Sciatic nerve (tissue), 2 donors: ENCODE results near the gene SYNE1. TPM values are rescaled to one million over a fixed set of nuclear protein-coding genes. Genes with fewer than 3 reads are reported as not detected.
A peak's percentile ranks its signal among the peaks of the same experiment; 100 is the strongest.
"Not testable (repeated sequence)": the region's sequence is repeated elsewhere in the genome, so short reads cannot be mapped to it uniquely, and the experiment has no call there.

ENCODE experiments used
- ATAC-seq: fragments of 200-7000 bp; cut with Tn5 transposase; one replicate; pipeline ENCODE4 v1.9.1; 2020; ENCODE audit warnings: mild to moderate bottlenecking, moderate library complexity
- DNase-seq: peaks from one replicate; pipeline ENCODE4 v3.0.0-alpha.2; 2020; ENCODE audit warnings: low spot score
- intact Hi-C: fragments of 100-400 bp; cut with DNase I; formaldehyde crosslinking; loops from one replicate; pipeline ENCODE4 v1.14.2; 2022
- total RNA-seq: library from RNA; stranded (reverse); fragmentation: NEBNext Ultra II Directional; extraction: Animal tissue kit (Norgen Biotek cat#: 25700); gene quantifications from one replicate; pipeline ENCODE4 v1.2.1, GENCODE V29; 2021
- donor health status: DM: no; HTN: no; CAD: no.
- donor health status: DM: no; HTN: no; CAD: no.

Gene SYNE1
- total RNA-seq: 142 TPM

DNA sequence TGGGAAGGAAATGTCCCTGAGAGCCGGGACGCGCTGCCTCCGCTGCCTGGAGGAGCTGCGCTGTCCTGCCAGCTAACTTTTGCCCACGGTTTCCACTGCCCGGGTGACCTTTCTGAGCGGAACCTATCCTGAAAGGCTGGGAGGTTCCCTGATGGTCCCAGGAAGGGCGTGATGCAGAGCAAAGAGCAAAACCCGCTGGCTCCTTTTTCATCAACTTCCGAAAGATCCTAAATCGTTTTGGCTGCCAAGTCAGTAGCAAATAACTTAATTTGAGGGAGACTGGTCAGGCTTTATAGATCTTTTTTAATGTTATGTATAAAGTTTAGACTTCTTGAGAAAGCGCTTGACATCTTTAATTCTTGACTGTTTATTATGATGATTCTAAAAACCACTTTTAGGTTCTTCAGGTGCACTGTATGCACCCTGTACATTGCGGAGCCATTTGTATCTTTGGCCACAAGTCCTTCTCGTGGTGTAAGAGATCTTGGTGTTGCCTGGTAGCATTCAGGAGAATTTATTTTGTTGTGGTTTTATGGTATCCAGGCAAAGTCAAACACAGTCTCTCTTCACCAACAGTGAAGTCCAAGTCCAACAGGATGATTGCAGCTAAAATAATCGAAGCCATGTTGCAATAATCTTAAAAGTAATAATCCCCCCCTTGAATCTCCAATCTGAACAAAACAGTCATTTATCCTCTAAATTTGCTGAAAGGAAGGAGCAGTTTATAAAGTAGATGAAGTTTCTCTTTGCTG lies at the start of gene SYNE1:
TSS of gene SYNE1 (minus strand) at position 67 of the 752 bp plus-strand sequence. CDS start 9,031 bp downstream, outside the sequence.
- ATAC-seq (peak; percentile 34), DNase-seq (no peak)
- intact Hi-C loops: no loop called here

DNA sequence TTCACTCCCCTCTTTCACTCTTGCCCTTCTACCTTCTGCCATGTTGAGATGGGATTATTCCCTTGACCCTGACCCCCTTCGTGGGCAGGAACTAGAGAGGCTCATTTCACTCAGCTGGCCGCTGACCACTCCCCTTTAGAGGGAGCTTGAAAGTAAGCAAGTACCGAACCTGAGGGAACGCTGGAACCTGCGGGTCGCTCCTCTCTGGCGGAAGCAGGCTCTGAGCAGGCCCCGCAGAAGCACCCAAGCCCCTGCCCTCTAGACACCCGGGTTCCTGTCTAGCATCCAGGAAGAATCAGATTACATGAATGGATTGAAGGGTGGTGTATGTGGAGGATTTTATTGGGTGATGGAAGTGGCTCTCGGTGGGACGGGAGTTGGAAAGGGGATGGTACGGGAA lies 48.7 kb upstream of the SYNE1 start:
- intact Hi-C loops: no loop called here

GRCh38 chr6:152682935-152683334 lies 45.8 kb upstream of the SYNE1 start:
- intact Hi-C loops, DNase-seq, ATAC-seq: not testable (repeated sequence)

More for the DNA sequence above, 48.7 kb upstream of the SYNE1 start:
- DNase-seq (no peak), ATAC-seq (no peak)

DNA sequence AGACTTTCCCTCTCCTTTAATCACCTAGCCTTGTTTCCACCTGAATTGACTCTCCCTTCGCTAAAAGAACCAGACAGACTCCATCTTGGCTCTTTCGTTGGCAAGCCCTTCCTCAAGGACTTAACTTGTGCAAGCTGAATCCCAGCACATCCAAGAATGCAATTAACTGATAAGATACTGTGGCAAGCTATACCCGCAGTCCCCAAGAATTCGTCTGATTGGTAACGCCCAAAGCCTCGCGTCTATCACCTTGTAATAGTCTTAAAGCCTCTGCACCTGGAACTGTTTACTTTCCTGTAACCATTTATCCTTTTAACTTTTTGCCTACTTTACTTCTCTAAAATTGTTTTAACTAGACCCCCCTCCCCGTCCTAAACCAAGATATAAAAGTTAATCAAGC lies 45.0 kb upstream of the SYNE1 start:
- no peak for ATAC-seq
- intact Hi-C loops: no loop called here
- no peak for DNase-seq

- DNase-seq: no peak
- ATAC-seq: no peak
- intact Hi-C loops: no loop called here
Observed at GRCh38 chr6:152680879-152681517, 43.8 kb upstream of the SYNE1 start.

- no peak for ATAC-seq
- intact Hi-C loops: no loop called here
- DNase-seq: no peak
Observed at GRCh38 chr6:152680151-152680550, 43.0 kb upstream of the SYNE1 start.

GRCh38 chr6:152673236-152673635 lies 36.1 kb upstream of the SYNE1 start:
- ATAC-seq: no peak
- intact Hi-C loops: no loop called here

DNA sequence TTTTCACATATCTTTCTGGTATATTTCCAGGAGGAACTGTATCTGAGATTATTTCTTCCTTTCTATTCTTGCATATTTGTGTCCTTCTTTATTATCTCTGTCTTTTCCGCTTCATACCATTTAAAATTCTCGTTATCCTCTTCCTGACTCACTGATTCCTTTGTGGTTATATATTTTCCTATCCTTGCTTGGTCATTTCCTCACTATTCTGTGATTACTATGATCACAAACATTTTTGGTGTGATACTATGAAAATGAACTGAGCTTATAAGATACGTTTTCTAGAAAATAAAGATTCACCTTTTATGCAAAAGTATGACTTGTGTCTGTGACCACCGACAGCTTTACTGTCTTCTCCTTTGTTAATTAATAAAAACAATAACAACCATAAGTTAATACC lies 34.0 kb upstream of the SYNE1 start:
- DNase-seq (no peak), ATAC-seq (no peak)
- intact Hi-C loops: no loop called here

More at GRCh38 chr6:152673236-152673635, 36.1 kb upstream of the SYNE1 start:
- DNase-seq: no peak

GRCh38 chr6:152669895-152670294 lies 32.7 kb upstream of the SYNE1 start:
- DNase-seq (no peak), ATAC-seq (no peak)
- intact Hi-C loops: no loop called here

DNA sequence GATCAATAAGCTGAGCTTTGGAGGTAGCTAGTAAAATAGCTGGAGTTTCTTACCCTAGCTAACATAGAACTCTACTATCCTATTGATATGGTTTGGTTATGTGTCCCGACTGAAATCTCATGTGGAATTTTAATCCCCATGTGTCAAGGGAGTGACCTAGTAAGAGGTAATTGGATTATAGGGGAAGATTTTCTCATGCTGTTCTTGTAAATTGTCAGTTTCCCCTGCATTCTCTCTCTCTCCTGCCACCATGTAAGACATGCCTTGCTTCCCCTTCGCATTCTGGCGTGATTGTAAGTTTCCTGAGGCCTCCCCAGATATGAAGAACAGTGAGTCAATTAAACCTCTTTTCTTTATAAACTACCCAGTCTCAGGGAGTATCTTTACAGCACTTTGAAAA lies 24.6 kb upstream of the SYNE1 start:
- DNase-seq (no peak), ATAC-seq (no peak)
- intact Hi-C loops: no loop called here

GRCh38 chr6:152651986-152652385 lies 14.8 kb upstream of the SYNE1 start:
- no peak for DNase-seq
- no peak for ATAC-seq
- intact Hi-C loops: no loop called here

GRCh38 chr6:152648105-152648504 lies 10.9 kb upstream of the SYNE1 start:
- no peak for DNase-seq
- peak; percentile 91 for ATAC-seq
- intact Hi-C loops: no loop called here

DNA sequence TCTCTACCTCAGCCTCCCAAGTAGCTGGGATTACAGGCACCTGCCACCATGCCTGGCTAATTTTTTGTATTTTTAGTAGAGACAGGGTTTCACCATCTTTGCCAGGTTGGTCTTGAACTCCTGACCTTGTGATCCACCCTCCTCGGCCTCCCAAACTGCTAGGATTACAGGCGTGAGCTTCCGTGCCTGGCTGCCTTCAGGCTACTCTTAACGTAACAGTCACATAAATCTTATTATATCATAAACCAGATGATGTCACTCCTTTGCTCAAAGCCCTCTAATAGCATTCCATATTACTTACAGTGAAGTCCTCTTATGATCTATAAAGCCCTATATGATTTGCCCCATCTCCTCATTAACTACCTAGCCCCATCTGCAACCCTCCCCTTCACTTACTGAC lies 9.6 kb upstream of the SYNE1 start:
- DNase-seq, ATAC-seq, intact Hi-C loops: not testable (repeated sequence)

DNA sequence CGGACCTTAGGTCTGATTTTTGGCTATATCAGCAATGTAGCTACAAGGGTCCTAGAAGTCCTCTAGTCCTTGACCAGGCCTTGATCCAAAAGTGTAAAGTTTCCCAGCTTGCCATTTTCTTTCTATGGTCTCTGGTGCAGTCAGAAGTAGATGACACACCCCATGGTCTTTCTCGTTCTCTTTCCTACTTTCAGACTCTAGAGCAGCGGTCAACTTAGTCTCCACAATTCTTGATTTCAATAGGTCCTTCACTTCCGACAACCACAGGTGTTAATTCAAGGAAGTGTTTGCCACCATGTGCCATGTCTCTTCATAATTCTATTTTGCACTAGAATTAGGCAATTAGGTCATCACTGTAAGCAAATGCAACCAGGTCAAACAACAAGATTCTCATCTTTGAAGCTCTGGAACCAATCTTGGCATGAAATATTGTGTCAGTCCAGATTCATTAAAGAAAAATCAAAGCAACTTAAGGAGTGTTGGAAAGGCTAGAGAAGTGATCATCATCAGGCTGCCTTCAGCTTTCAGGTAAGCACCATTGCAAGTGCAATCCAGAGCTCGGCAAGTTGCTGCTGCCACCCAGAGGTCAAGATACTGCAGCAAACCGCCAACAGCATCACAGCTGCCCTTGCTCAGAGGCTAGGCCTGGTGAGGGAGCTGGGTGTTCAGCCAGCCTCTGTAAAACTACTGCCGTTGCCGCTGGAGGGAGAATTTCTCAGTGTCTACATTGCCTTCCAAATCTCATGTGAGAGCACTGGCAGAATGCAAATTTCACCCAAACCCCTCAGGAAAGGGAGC lies 5.6 kb upstream of the SYNE1 start:
- ATAC-seq (peak; percentile 64), DNase-seq (no peak)
- intact Hi-C loops: no loop called here

DNA sequence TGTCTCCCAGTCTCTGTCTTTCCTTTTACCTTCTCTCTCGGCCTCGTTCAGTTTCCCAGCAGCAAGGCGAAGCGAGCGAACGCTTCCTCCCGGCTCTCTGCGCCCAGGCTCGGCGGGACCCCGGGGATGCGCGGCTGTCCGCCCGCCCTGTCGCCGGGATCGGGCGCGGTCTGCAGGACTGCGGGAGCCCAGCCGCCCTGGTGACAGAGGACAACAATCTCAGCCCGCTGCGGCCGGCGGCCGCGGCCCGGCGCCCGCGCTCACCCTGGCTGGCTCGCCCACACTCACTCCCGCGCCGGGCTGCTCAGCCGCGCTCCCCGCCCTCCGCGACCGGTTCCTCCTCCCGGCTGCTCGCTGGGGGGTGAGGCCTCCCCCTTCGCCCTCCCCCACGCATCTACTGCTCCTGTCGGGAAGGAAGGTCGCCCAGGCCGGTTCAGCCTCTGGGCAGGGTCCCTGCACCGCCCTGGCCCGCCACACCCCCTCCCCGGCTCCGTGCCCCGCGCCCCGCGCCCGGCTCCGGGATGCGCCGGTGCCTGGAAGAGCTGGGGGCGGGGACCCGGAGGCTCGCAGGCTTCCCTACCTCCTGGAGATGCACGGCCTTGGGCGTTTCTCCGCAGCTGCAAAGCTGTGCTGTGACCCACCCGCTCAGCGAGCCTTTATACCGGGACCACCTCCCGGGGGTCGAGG lies 410 bp downstream of the SYNE1 start:
- peak; percentile 56 for ATAC-seq
- intact Hi-C loops: no loop called here
- DNase-seq: peak; percentile 63

DNA sequence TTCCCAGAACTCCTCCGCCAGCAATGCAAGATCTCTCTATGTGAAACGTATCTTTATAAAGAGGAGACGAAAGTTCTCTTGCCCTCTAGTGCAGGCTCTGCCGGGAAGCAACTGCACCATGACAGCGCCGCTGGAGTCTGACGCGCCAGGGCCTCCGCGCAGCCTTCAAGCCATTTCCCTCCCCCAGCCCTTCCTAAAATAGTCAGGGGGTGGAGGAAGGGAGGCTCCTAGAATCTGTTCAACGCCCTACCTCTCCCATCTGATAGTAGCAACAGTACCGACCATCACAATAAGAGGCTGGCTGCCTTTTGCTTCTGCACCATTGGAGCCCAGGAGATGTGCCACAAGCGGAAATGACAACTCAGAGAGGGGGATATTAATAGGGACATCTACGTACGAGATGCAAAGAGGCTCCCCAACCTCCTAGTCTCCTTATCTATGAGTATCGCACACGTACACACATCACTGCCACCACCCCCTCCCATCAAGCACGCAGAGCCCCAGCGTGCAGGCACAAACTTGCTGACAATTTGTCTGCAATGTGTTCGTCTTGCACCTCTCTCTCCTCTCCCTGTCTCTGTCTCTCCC lies 1.0 kb downstream of the SYNE1 start:
- intact Hi-C loops: no loop called here
- DNase-seq: no peak
- ATAC-seq: peak; percentile 75

DNA sequence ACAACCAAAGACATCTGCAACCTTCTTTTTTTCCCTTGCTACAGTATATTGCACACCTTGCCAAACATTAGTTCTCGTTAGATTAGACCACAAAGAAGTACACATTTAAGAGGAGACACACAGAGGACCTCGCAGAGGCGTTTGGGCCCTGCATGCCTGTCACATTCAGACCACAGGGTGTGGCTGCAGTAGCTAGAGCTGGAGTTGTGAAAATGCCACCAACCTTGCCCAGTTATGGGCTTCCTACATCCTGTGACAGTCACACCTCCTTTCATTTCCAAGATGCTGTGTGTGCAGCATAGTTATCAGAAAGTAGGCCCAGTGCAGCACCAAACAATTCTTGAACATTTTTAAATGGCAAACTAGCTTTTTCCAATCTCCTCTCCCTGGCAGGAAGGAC lies 2.4 kb downstream of the SYNE1 start:
- DNase-seq: no peak
- intact Hi-C loops: no loop called here
- ATAC-seq: no peak

- DNase-seq: no peak
- no peak for ATAC-seq
- intact Hi-C loops: no loop called here
Observed at GRCh38 chr6:152632121-152632782, 4.9 kb downstream of the SYNE1 start.
